Adrenal gland (tissue), 12 donors: ENCODE measurements around the gene HDAC4. TPM values are rescaled to one million over a fixed set of nuclear protein-coding genes. Genes with fewer than 3 reads are reported as not detected.

Experiments used
- DNase-seq, 7 donors: peaks; one replicate each; pipeline ENCODE4 v3.0.0-alpha.2; 2019 to 2020
- H3K27ac ChIP-seq, 5 donors: fragments of 200-600 bp; sonication (generic) in 4 of 5; 1 replicate in 3 of 5; 2 replicates in 2 of 5; pipeline versions ENCODE4 v1.5.1 to v1.8.0; 2016 to 2020; ENCODE audit warnings: mild to moderate bottlenecking in 1 of 5
- H3K27me3 ChIP-seq: fragments of 200-600 bp; 2 replicates; pipeline ENCODE4 v1.8.0; 2021
- H3K36me3 ChIP-seq, 2 donors: fragments of 200-600 bp; replicated peaks in 1 of 2; 1 replicate in 1 of 2; 2 replicates in 1 of 2; pipeline versions ENCODE4 v1.5.1 to v1.8.0; 2018 to 2022
- H3K4me1 ChIP-seq, 2 donors: fragments of 200-600 bp; replicated peaks in 1 of 2; 1 replicate in 1 of 2; 2 replicates in 1 of 2; pipeline versions ENCODE4 v1.5.1 to v1.8.0; 2018 to 2021
- H3K4me3 ChIP-seq, 4 donors: fragments of 200-600 bp; sonication (generic) in 3 of 4; one replicate each; pipeline ENCODE4 v1.5.1; 2016 to 2018
- H3K9me3 ChIP-seq, 3 donors: fragments of 200-600 bp; sonication (generic) in 1 of 3; replicated peaks in 1 of 3; 1 replicate in 2 of 3; 2 replicates in 1 of 3; pipeline versions ENCODE4 v1.5.1 to v1.8.0; 2016 to 2021
- POLR2A ChIP-seq, 2 donors: fragments of 450-650 bp; IDR thresholded peaks; one replicate each; pipeline ENCODE4 v1.6.1; 2017; ENCODE audit warnings: antibody characterized with exemption in 2 of 2, mild to moderate bottlenecking in 2 of 2, moderate library complexity in 1 of 2
- WGBS, 4 donors: extraction: QIAGEN DNeasy Blood & Tissue Kit in 2 of 4; methylation state at CpG; one replicate each; pipeline versions ENCODE4 v1.1.5 to v1.1.7; 2013 to 2017; 5-methylcytosine and 5-hydroxymethylcytosine counted together
- intact Hi-C, 2 donors: fragments of 100-400 bp; cut with DNase I; formaldehyde crosslinking; loops; one replicate each; pipeline versions ENCODE4 v1.14.1 to v1.15.0; 2022 to 2023
- polyA plus RNA-seq, 3 donors: library from polyadenylated mRNA; stranded (reverse); fragments of 200-250 nt in 2 of 3; fragments of 350-450 nt in 1 of 3; fragmentation: Illumina TruSeq in 1 of 3; extraction: RNeasy Lipid Tissue Mini Kit (QIAGEN cat#74804) in 1 of 3; gene quantifications; one replicate each; pipeline ENCODE4 v1.2.3, GENCODE V29; 2013 to 2014
- total RNA-seq, 9 donors: library from RNA; depleted of rRNA in 4 of 9; stranded (reverse); fragments of >200 nt in 4 of 9; fragments of 120-200 nt in 1 of 9; fragmentation: NEBNext Ultra II Directional in 1 of 9; extraction: Animal tissue kit (Norgen Biotek cat#: 25700) in 1 of 9; gene quantifications; one replicate each; pipeline versions ENCODE4 v1.1.0 to v1.2.4, GENCODE V29; 2013 to 2023
- TF ChIP-seq, protein P1 (sequence below), 6 experiments: fragments of 450-650 bp in 4 of 6; fragments of 200-600 bp in 2 of 6; sonication (generic) in 1 of 6; IDR thresholded peaks; 1 replicate in 5 of 6; 2 replicates in 1 of 6; pipeline versions ENCODE4 v1.5.1 to v1.8.0; 2016 to 2021; ENCODE audit warnings: antibody characterized with exemption in 6 of 6, mild to moderate bottlenecking in 2 of 6, moderate library complexity in 1 of 6
- donor health status: healthy with polysubstance abuse.
- donor health status: Bipolar disorder and iron deficiency.
- donor health status: DM: yes; HTN: yes; CAD: no.
- donor health status: DM: no; HTN: no; CAD: no.
- donor health status: DM: no; HTN: no; CAD: no.
- donor health status: DM: yes; HTN: yes; CAD: no.

The HDAC4 gene
- total and polyA plus RNA-seq, 12 donors: 8.3 to 88.9 (median 28.7) TPM

GRCh38 chr2:239146011-239146641 is 254.7 kb downstream of the HDAC4 start:
- Histone ChIP-seq H3K4me1 (no peaks in the 10 kb centered on the region), H3K36me3 (peaks cover 0 to 41% of the 10 kb centered on the region in 2 donors), H3K4me3 (no peak overlapping the region), H3K9me3 (no peaks in the 10 kb centered on the region), H3K27ac (no peak overlapping the region), H3K27me3 (no peaks in the 10 kb centered on the region)
- TF ChIP-seq POLR2A (IDR thresholded peaks at IDR 0.05): no peak
- TF ChIP-seq, protein P1, sequence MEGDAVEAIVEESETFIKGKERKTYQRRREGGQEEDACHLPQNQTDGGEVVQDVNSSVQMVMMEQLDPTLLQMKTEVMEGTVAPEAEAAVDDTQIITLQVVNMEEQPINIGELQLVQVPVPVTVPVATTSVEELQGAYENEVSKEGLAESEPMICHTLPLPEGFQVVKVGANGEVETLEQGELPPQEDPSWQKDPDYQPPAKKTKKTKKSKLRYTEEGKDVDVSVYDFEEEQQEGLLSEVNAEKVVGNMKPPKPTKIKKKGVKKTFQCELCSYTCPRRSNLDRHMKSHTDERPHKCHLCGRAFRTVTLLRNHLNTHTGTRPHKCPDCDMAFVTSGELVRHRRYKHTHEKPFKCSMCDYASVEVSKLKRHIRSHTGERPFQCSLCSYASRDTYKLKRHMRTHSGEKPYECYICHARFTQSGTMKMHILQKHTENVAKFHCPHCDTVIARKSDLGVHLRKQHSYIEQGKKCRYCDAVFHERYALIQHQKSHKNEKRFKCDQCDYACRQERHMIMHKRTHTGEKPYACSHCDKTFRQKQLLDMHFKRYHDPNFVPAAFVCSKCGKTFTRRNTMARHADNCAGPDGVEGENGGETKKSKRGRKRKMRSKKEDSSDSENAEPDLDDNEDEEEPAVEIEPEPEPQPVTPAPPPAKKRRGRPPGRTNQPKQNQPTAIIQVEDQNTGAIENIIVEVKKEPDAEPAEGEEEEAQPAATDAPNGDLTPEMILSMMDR (IDR thresholded peaks at IDR 0.05): no peak
- WGBS, 4 donors: 89 to 97% (median 91%) methylated on average over 15 to 19 of the region's 19 CpGs
- intact Hi-C loops: loop anchor here in 1 of 2 donors (10.0 kb wide), 1 partner anchor 249 kb away; no protein-coding TSS in a partner anchor
- no peak for DNase-seq

- peaks cover 0 to 41% of the 10 kb centered on the region in 2 donors for H3K36me3 ChIP-seq
- no peak for DNase-seq
Observed at GRCh38 chr2:239145601-239146000, 255.2 kb downstream of the HDAC4 start.

GRCh38 chr2:239145106-239145505 is 255.7 kb downstream of the HDAC4 start:
- no peaks in the 10 kb centered on the region for H3K27me3 ChIP-seq
- H3K4me3 ChIP-seq: no peak overlapping the region
- WGBS, 4 donors: 95 to 99% (median 97%) methylated on average over 12 to 15 of the region's 15 CpGs

More at GRCh38 chr2:239145601-239146000, 255.2 kb downstream of the HDAC4 start:
- Histone ChIP-seq H3K27ac (no peak overlapping the region), H3K4me1 (no peaks in the 10 kb centered on the region), H3K9me3 (no peaks in the 10 kb centered on the region), H3K4me3 (no peak overlapping the region), H3K27me3 (no peaks in the 10 kb centered on the region)
- WGBS, 4 donors: 91 to 98% (median 95%) methylated on average over 9 of the region's 9 CpGs
- TF ChIP-seq, protein P1 (IDR thresholded peaks at IDR 0.05): no peak
- intact Hi-C loops: loop anchor here in 1 of 2 donors (10.0 kb wide), 1 partner anchor 249 kb away; no protein-coding TSS in a partner anchor

DNA sequence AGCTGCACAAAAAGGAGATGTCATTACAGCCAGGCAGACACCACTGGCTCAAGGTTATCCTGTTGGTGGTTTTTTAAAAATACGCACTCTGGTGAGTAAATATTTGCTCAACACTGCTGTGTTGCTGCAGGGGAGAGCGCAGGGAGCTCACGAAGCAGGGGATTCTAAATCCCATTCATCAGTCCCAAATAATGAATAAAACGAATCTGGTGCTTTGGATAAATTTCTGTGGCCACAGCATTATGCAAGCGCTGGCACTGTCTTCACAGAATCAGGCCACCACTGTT is 256.2 kb downstream of the HDAC4 start:
- no peaks in the 10 kb centered on the region for H3K27me3 ChIP-seq
- no peak overlapping the region for H3K4me3 ChIP-seq
- 91 to 96% (median 93%) methylated on average over 5 of the region's 5 CpGs for WGBS, 4 donors
- no peaks in the 10 kb centered on the region for H3K4me1 ChIP-seq
- no peak for DNase-seq
- H3K27ac ChIP-seq: no peak overlapping the region
- H3K36me3 ChIP-seq: peaks cover 0 to 42% of the 10 kb centered on the region in 2 donors
- H3K9me3 ChIP-seq: no peaks in the 10 kb centered on the region
- TF ChIP-seq POLR2A (IDR thresholded peaks at IDR 0.05): no peak
- TF ChIP-seq, protein P1 (IDR thresholded peaks at IDR 0.05): no peak
- intact Hi-C loops: loop anchor here in 1 of 2 donors (10.0 kb wide), 1 partner anchor 250 kb away; no protein-coding TSS in a partner anchor

More at GRCh38 chr2:239145106-239145505, 255.7 kb downstream of the HDAC4 start:
- H3K4me1 ChIP-seq: no peaks in the 10 kb centered on the region
- no peak for TF ChIP-seq POLR2A (IDR thresholded peaks at IDR 0.05)
- TF ChIP-seq, protein P1 (IDR thresholded peaks at IDR 0.05): no peak
- intact Hi-C loops: loop anchor here in 1 of 2 donors (10.0 kb wide), 1 partner anchor 250 kb away; no protein-coding TSS in a partner anchor
- peaks cover 0 to 41% of the 10 kb centered on the region in 2 donors for H3K36me3 ChIP-seq
- no peak for DNase-seq
- no peaks in the 10 kb centered on the region for H3K9me3 ChIP-seq
- no peak overlapping the region for H3K27ac ChIP-seq
